Measurements from ENCODE around the gene ATP8A1. TPM values are rescaled to one million over a fixed set of nuclear protein-coding genes. Genes with fewer than 3 reads are reported as not detected.
A peak's percentile ranks its signal among the peaks of the same experiment; 100 is the strongest.

The ATP8A1 gene
- polyA plus RNA-seq, 1 donor from 2014 or later, result 45.8 TPM

- Histone ChIP-seq H3F3A (ENCODE audit: insufficient read depth, low read length, poor library complexity, severe bottlenecking) (no peaks in the 10 kb centered on the region), H3K4me2 (ENCODE audit: low read length) (peak overlapping the region; percentile 43), H2AFZ (ENCODE audit: low read depth, low read length) (no peak overlapping the region), H3K9ac (ENCODE audit: low read length) (peak overlapping the region; percentile 40), H3K9me2 (ENCODE audit: insufficient read depth, low read length) (no peaks in the 10 kb centered on the region), H3K4me3 (ENCODE audit: low read length) (peak overlapping the region; percentile 83), H3K36me3 (ENCODE audit: insufficient read depth, low read length) (no peaks in the 10 kb centered on the region), H3K27ac (ENCODE audit: low read length) (no peak overlapping the region), H3K9me3 (ENCODE audit: low read length) (no peaks in the 10 kb centered on the region), H4K20me1 (ENCODE audit: insufficient read depth) (no peaks in the 10 kb centered on the region), H3K79me2 (replicated peaks; ENCODE audit: insufficient read depth, low read length) (no peaks in the 10 kb centered on the region), H3K27me3 (ENCODE audit: insufficient read depth, low read depth, low read length) (peaks cover 71% of the 10 kb centered on the region)
- TF ChIP-seq SMC3 (conservative IDR thresholded peaks at IDR 0.05; ENCODE audit: poor library complexity) (peak; percentile 42), MXI1 (conservative IDR thresholded peaks at IDR 0.05; ENCODE audit: poor library complexity, severe bottlenecking) (peak; percentile 11), TAF1 (IDR thresholded peaks at IDR 0.05; ENCODE audit: low read depth) (no peak), REST (IDR thresholded peaks at IDR 0.05; ENCODE audit: borderline replicate concordance) (no peak), EP300 (conservative IDR thresholded peaks at IDR 0.05; ENCODE audit: poor library complexity, severe bottlenecking) (no peak), EZH2 (IDR thresholded peaks at IDR 0.05; ENCODE audit: borderline replicate concordance, insufficient read depth, low read length, poor library complexity, severe bottlenecking) (no peak), RAD21 (conservative IDR thresholded peaks at IDR 0.05) (peak; percentile 8), POLR2AphosphoS5 (IDR thresholded peaks at IDR 0.05) (peak; percentile 21), CTCF (IDR thresholded peaks at IDR 0.05; ENCODE audit: poor library complexity, severe bottlenecking) (peak; percentile 57)
Observed at GRCh38 chr4:42398171-42398870, 258.6 kb downstream of the ATP8A1 start.

- Histone ChIP-seq H3F3A (ENCODE audit: insufficient read depth, low read length, poor library complexity, severe bottlenecking) (no peaks in the 10 kb centered on the region), H2AFZ (ENCODE audit: low read depth, low read length) (no peak overlapping the region), H3K79me2 (replicated peaks; ENCODE audit: insufficient read depth, low read length) (no peaks in the 10 kb centered on the region), H3K4me2 (ENCODE audit: low read length) (peak overlapping the region; percentile 43), H3K36me3 (ENCODE audit: insufficient read depth, low read length) (no peaks in the 10 kb centered on the region), H3K9ac (ENCODE audit: low read length) (peak overlapping the region; percentile 40), H3K27me3 (ENCODE audit: insufficient read depth, low read depth, low read length) (peaks cover 71% of the 10 kb centered on the region), H3K4me3 (ENCODE audit: low read length) (peak overlapping the region; percentile 83), H3K9me3 (ENCODE audit: low read length) (no peaks in the 10 kb centered on the region), H3K9me2 (ENCODE audit: insufficient read depth, low read length) (no peaks in the 10 kb centered on the region), H3K27ac (ENCODE audit: low read length) (no peak overlapping the region), H4K20me1 (ENCODE audit: insufficient read depth) (no peaks in the 10 kb centered on the region)
- no peak for TF ChIP-seq SMC3 (conservative IDR thresholded peaks at IDR 0.05; ENCODE audit: poor library complexity)
- TF ChIP-seq POLR2AphosphoS5 (IDR thresholded peaks at IDR 0.05), result no peak
- TF ChIP-seq TAF1 (IDR thresholded peaks at IDR 0.05; ENCODE audit: low read depth), result no peak
- TF ChIP-seq EP300 (conservative IDR thresholded peaks at IDR 0.05; ENCODE audit: poor library complexity, severe bottlenecking), result no peak
- TF ChIP-seq EZH2 (IDR thresholded peaks at IDR 0.05; ENCODE audit: borderline replicate concordance, insufficient read depth, low read length, poor library complexity, severe bottlenecking), result no peak
- no peak for TF ChIP-seq RAD21 (conservative IDR thresholded peaks at IDR 0.05)
- TF ChIP-seq CTCF (IDR thresholded peaks at IDR 0.05; ENCODE audit: poor library complexity, severe bottlenecking), result no peak
- no peak for TF ChIP-seq REST (IDR thresholded peaks at IDR 0.05; ENCODE audit: borderline replicate concordance)
- no peak for TF ChIP-seq MXI1 (conservative IDR thresholded peaks at IDR 0.05; ENCODE audit: poor library complexity, severe bottlenecking)
Observed at GRCh38 chr4:42397635-42398170, 259.2 kb downstream of the ATP8A1 start.
